ENCODE results near the gene PDLIM5.

DNA sequence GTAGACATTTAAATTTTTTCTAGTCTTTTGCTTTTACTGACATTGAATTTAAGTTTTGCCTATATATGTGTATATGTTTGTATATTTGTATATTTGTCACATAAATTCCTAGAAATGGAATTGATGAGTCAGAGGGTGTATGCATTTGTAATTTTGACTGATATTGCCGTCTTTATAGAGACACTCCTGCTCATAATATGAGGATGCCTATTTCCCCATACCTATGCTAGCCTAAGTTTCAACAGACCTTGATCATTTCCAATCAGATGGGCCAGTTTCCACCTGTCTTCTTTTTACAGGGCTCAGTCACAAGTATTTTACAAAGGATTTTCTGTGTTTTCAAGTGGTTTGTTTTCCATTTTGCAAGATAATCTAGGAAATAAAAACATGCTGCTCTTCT is 10.8 kb downstream of the PDLIM5 start:
- TF ChIP-seq, protein P1, sequence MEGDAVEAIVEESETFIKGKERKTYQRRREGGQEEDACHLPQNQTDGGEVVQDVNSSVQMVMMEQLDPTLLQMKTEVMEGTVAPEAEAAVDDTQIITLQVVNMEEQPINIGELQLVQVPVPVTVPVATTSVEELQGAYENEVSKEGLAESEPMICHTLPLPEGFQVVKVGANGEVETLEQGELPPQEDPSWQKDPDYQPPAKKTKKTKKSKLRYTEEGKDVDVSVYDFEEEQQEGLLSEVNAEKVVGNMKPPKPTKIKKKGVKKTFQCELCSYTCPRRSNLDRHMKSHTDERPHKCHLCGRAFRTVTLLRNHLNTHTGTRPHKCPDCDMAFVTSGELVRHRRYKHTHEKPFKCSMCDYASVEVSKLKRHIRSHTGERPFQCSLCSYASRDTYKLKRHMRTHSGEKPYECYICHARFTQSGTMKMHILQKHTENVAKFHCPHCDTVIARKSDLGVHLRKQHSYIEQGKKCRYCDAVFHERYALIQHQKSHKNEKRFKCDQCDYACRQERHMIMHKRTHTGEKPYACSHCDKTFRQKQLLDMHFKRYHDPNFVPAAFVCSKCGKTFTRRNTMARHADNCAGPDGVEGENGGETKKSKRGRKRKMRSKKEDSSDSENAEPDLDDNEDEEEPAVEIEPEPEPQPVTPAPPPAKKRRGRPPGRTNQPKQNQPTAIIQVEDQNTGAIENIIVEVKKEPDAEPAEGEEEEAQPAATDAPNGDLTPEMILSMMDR (conservative IDR thresholded peaks at IDR 0.05; ENCODE audit: low read length) = no peak
- TF ChIP-seq EZH2phosphoT487 (IDR thresholded peaks at IDR 0.05; ENCODE audit: borderline replicate concordance, low read depth, low read length) = no peak
